H1 (cell line): Measurements from ENCODE around the gene DENND1A. TPM values are rescaled to one million over a fixed set of nuclear protein-coding genes. Genes with fewer than 3 reads are reported as not detected.

ENCODE experiments used
- CTCF ChIA-PET: fragments of 300-600 bp; sonication (Branson Sonifier 250); formaldehyde crosslinking; loops from one replicate; lab custom pipeline; 2021; ENCODE audit not compliant: partially characterized antibody; lab: Charles Lee
- POLR2A ChIA-PET: fragments of 300-600 bp; sonication (Branson Sonifier 250); formaldehyde crosslinking; loops from one replicate; lab custom pipeline; 2021; ENCODE audit warnings: inconsistent platforms; ENCODE audit not compliant: partially characterized antibody; lab: Charles Lee
- DNase-seq, 2 experiments: peaks; one replicate each; pipeline versions ENCODE4 v3.0.0 to v3.0.0-alpha.2; 2010 to 2022; ENCODE audit warnings: low spot score in 2 of 2, low read depth in 1 of 2, mixed read lengths in 1 of 2
- FAIRE-seq: peaks from 2 replicates; lab custom pipeline; 2011; peaks lifted over from hg19 to GRCh38; lab: Jason Lieb, UNC
- H2AFZ ChIP-seq: 2 replicates; pipeline ENCODE4 v1.8.1; 2012; ENCODE audit warnings: low read length, inconsistent platforms
- H2AK5ac ChIP-seq: 2 replicates; pipeline ENCODE4 v1.6.1; 2013; ENCODE audit warnings: low read depth, low read length
- H2BK120ac ChIP-seq: replicated peaks from 2 replicates; pipeline ENCODE3; 2013; ENCODE audit warnings: low read depth, low read length, inconsistent platforms
- H2BK12ac ChIP-seq: 2 replicates; pipeline ENCODE4 v1.6.1; 2013; ENCODE audit warnings: low read depth, low read length
- H2BK15ac ChIP-seq: 2 replicates; pipeline ENCODE4 v1.6.1; 2013; ENCODE audit warnings: low read length
- H2BK20ac ChIP-seq: 2 replicates; pipeline ENCODE4 v1.6.1; 2013; ENCODE audit warnings: low read length
- H2BK5ac ChIP-seq: 2 replicates; pipeline ENCODE4 v1.6.1; 2013; ENCODE audit warnings: low read depth, low read length
- H3K14ac ChIP-seq: 2 replicates; pipeline ENCODE4 v1.6.1; 2013; ENCODE audit warnings: inconsistent platforms; ENCODE audit not compliant: insufficient read length
- H3K18ac ChIP-seq: 2 replicates; pipeline ENCODE4 v1.6.1; 2013; ENCODE audit warnings: low read length; ENCODE audit errors: extremely low read depth
- H3K23ac ChIP-seq: 2 replicates; pipeline ENCODE4 v1.6.1; 2013; ENCODE audit warnings: inconsistent platforms; ENCODE audit not compliant: insufficient read length
- H3K23me2 ChIP-seq: 2 replicates; pipeline ENCODE4 v1.6.1; 2013; ENCODE audit warnings: low read depth, low read length
- H3K27ac ChIP-seq: 2 replicates; pipeline ENCODE4 v1.6.1; 2011; ENCODE audit warnings: low read depth, low read length, inconsistent platforms
- H3K27me3 ChIP-seq, 4 experiments: replicated peaks in 1 of 4; 1 replicate in 1 of 4; 2 replicates in 3 of 4; pipeline versions ENCODE4 v1.6.1 to v1.8.1; 2011 to 2013; ENCODE audit warnings: low read length in 3 of 4, mild to moderate bottlenecking in 3 of 4, inconsistent platforms in 2 of 4, mixed read lengths in 2 of 4, moderate library complexity in 1 of 4; ENCODE audit not compliant: control insufficient read depth in 3 of 4, insufficient read depth in 3 of 4; ENCODE audit errors: extremely low read depth in 1 of 4
- H3K36me3 ChIP-seq, 4 experiments: 2 replicates each; pipeline versions ENCODE4 v1.6.1 to v1.8.1; 2011 to 2013; ENCODE audit warnings: mild to moderate bottlenecking in 4 of 4, low read length in 3 of 4, moderate library complexity in 2 of 4, control low read depth in 1 of 4, inconsistent platforms in 1 of 4; ENCODE audit not compliant: insufficient read depth in 4 of 4, control insufficient read depth in 2 of 4
- H3K4ac ChIP-seq: replicated peaks from 2 replicates; pipeline ENCODE3; 2013; ENCODE audit warnings: low read length, low read depth, mixed read lengths, inconsistent platforms; ENCODE audit not compliant: insufficient read length
- H3K4me1 ChIP-seq, 4 experiments: replicated peaks in 1 of 4; 1 replicate in 1 of 4; 2 replicates in 3 of 4; pipeline versions ENCODE4 v1.6.1 to v1.8.1; 2011 to 2013; ENCODE audit warnings: low read length in 3 of 4, inconsistent platforms in 2 of 4, mixed read lengths in 1 of 4; ENCODE audit not compliant: insufficient read depth in 4 of 4, control insufficient read depth in 3 of 4
- H3K4me2 ChIP-seq, 2 experiments: 2 replicates each; pipeline versions ENCODE4 v1.6.1 to v1.8.1; 2011 to 2013; ENCODE audit warnings: low read depth in 2 of 2, low read length in 2 of 2, control low read depth in 1 of 2, inconsistent platforms in 1 of 2, mild to moderate bottlenecking in 1 of 2; ENCODE audit not compliant: insufficient read depth in 1 of 2
- H3K4me3 ChIP-seq, 4 experiments: fragments of 200-600, 300-600 bp in 1 of 4; sonication (generic), shearing (Covaris generic), sonication (Bioruptor Twin) in 1 of 4; 2 replicates each; pipeline versions ENCODE4 v1.5.1 to v1.8.1; 2011 to 2016; ENCODE audit warnings: low read length in 4 of 4, low read depth in 3 of 4, control low read depth in 2 of 4, inconsistent platforms in 2 of 4, mild to moderate bottlenecking in 2 of 4, mixed read lengths in 1 of 4, moderate library complexity in 1 of 4; ENCODE audit not compliant: insufficient read depth in 2 of 4; ENCODE audit errors: extremely low read depth in 1 of 4
- H3K56ac ChIP-seq: replicated peaks from 2 replicates; pipeline ENCODE3; 2013; ENCODE audit warnings: low read depth, mild to moderate bottlenecking, mixed read lengths, low read length, inconsistent platforms; ENCODE audit not compliant: insufficient read length
- H3K79me1 ChIP-seq: 2 replicates; pipeline ENCODE4 v1.6.1; 2013; ENCODE audit warnings: low read depth, low read length, control low read depth
- H3K79me2 ChIP-seq, 2 experiments: 2 replicates each; pipeline versions ENCODE4 v1.6.1 to v1.8.1; 2012 to 2013; ENCODE audit warnings: low read length in 2 of 2, mild to moderate bottlenecking in 2 of 2, inconsistent platforms in 1 of 2; ENCODE audit not compliant: insufficient read depth in 2 of 2, control insufficient read depth in 1 of 2
- H3K9ac ChIP-seq, 4 experiments: replicated peaks in 1 of 4; 1 replicate in 1 of 4; 2 replicates in 3 of 4; pipeline versions ENCODE4 v1.6.1 to v1.8.1; 2011 to 2013; ENCODE audit warnings: low read depth in 3 of 4, low read length in 3 of 4, control low read depth in 2 of 4, mild to moderate bottlenecking in 2 of 4, moderate library complexity in 2 of 4, inconsistent platforms in 1 of 4; ENCODE audit errors: extremely low read depth in 1 of 4
- H3K9me3 ChIP-seq, 2 experiments: 2 replicates each; pipeline versions ENCODE4 v1.6.1 to v1.8.1; 2012 to 2013; ENCODE audit warnings: mild to moderate bottlenecking in 2 of 2, moderate library complexity in 2 of 2, control low read depth in 1 of 2, inconsistent platforms in 1 of 2, low read depth in 1 of 2, low read length in 1 of 2, mixed read lengths in 1 of 2; ENCODE audit not compliant: insufficient read depth in 2 of 2
- H4K20me1 ChIP-seq, 2 experiments: replicated peaks in 1 of 2; 2 replicates each; pipeline versions ENCODE3 to v1.8.1; 2011 to 2013; ENCODE audit warnings: inconsistent platforms in 2 of 2, low read length in 2 of 2, mild to moderate bottlenecking in 1 of 2; ENCODE audit not compliant: insufficient read depth in 2 of 2, control insufficient read depth in 1 of 2
- H4K5ac ChIP-seq: 2 replicates; pipeline ENCODE4 v1.6.1; 2013; ENCODE audit warnings: low read length, low read depth, mixed read lengths, inconsistent platforms; ENCODE audit not compliant: insufficient read length
- H4K8ac ChIP-seq: 2 replicates; pipeline ENCODE4 v1.8.0; 2013; ENCODE audit warnings: mild to moderate bottlenecking, moderate library complexity, low read length, inconsistent platforms; ENCODE audit not compliant: insufficient read depth; ENCODE audit errors: extremely low read depth
- H4K91ac ChIP-seq: replicated peaks from 2 replicates; pipeline ENCODE3; 2013; ENCODE audit warnings: low read length, mixed read lengths, inconsistent platforms; ENCODE audit not compliant: insufficient read length
- GABPA ChIP-seq: IDR thresholded peaks from 2 replicates; pipeline ENCODE4 v1.6.1; 2011; ENCODE audit warnings: mild to moderate bottlenecking, low read length, moderate library complexity, borderline replicate concordance; ENCODE audit not compliant: insufficient read depth
- RNF2 ChIP-seq: fragments of 200-900, 300-1000 bp; sonication (generic); IDR thresholded peaks from 2 replicates; pipeline ENCODE4 v1.7.1; 2016; ENCODE audit warnings: borderline replicate concordance, low read depth, mild to moderate bottlenecking, antibody characterized with exemption, low read length; ENCODE audit not compliant: poor library complexity, severe bottlenecking; ENCODE audit errors: missing control alignments
- SIN3A ChIP-seq, 2 experiments: IDR thresholded peaks in 1 of 2; conservative IDR thresholded peaks in 1 of 2; 2 replicates each; pipeline ENCODE4 v1.6.1; 2011 to 2012; ENCODE audit warnings: low read length in 2 of 2, improper control_type of control experiment in 1 of 2, low read depth in 1 of 2, mild to moderate bottlenecking in 1 of 2
- SRF ChIP-seq: IDR thresholded peaks from 2 replicates; pipeline ENCODE4 v1.6.1; 2011; ENCODE audit warnings: mild to moderate bottlenecking, low read depth, low read length, moderate library complexity
- YY1 ChIP-seq: IDR thresholded peaks from 2 replicates; pipeline ENCODE4 v1.6.1; 2011; ENCODE audit warnings: low read depth, mild to moderate bottlenecking, low read length
- WGBS, 2 experiments: shearing (Covaris generic) in 1 of 2; methylation state at CpG; one replicate each; pipeline versions ENCODE4 v1.1.6 to v1.1.7; 2013 to 2015; ENCODE audit warnings: low lambda C conversion rate in 2 of 2, mixed read lengths in 2 of 2, inconsistent platforms in 1 of 2, low coverage in 1 of 2, missing lambda C conversion rate in 1 of 2; ENCODE audit not compliant: insufficient replicate concordance in 2 of 2, insufficient coverage in 1 of 2, insufficient read length in 1 of 2; ENCODE audit errors: extremely low coverage in 1 of 2, missing lambda C conversion rate in 1 of 2; 5-methylcytosine and 5-hydroxymethylcytosine counted together
- polyA plus RNA-seq, 7 experiments: library from polyadenylated mRNA; depleted of rRNA in 3 of 7; stranded (reverse) in 5 of 7; unstranded in 2 of 7; fragments of >200 nt in 5 of 7; fragments of 200-250 nt in 2 of 7; gene quantifications; 1 replicate in 5 of 7; 2 replicates in 1 of 7; 4 replicates in 1 of 7; pipeline versions ENCODE4 v1.2.1 to v1.2.3, GENCODE V29; 2011 to 2013; ENCODE audit warnings: missing spikeins in 2 of 7, mixed read lengths in 2 of 7
- total RNA-seq: library from RNA; stranded (reverse); fragmentation: NEBNext Ultra II Directional; extraction: Animal tissue kit (Norgen Biotek cat#: 25700); gene quantifications from 2 replicates; pipeline ENCODE4 v1.2.1, GENCODE V29; 2021
- TF ChIP-seq, protein P1 (sequence below): IDR thresholded peaks from 2 replicates; pipeline ENCODE4 v1.6.1; 2012; ENCODE audit warnings: inconsistent platforms

The DENND1A gene
- total and polyA plus RNA-seq, 2 of the 8 experiments (the other 6 are each of a cell fraction or from before 2014, with no cell fraction given): 24.1 to 26.4 TPM

DNA sequence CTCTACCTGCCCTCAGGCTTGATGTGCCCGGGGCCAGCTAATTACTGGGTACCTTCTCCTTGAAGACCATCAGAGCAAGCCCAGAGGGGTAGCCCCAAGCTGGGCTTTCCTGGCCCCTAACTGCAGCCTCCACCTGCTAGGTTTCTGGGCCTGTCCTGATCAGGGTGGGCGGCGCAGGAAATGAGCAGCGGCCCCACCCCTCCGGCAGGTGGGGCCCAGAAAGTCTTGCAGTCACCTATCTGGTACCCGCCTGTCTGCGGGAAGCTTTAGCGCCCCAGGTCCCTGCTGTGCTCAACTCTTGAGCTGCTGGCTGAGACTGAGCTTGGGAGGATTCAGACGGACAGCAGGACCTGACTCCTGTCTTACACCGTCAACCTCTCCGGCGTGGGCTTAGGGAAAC, 44.5 kb upstream of the DENND1A start:
- H4K5ac ChIP-seq: no peak overlapping the region
- no peak overlapping the region for H3K27ac ChIP-seq
- H3K23ac ChIP-seq: no peak overlapping the region
- ChIA-PET POLR2A (no interaction called here), CTCF (interaction anchor here (0.8 to 1.4 kb wide), 2 partner anchors 14 to 431 kb away, joined by 3 to 4 read pairs; no protein-coding TSS in a partner anchor)
- no peak overlapping the region for H4K8ac ChIP-seq
- no peak for DNase-seq
- no peak overlapping the region for H4K91ac ChIP-seq
- no peaks in the 10 kb centered on the region for H3K79me1 ChIP-seq
- H2BK20ac ChIP-seq: no peak overlapping the region
- no peak overlapping the region for H2BK120ac ChIP-seq
- peaks cover 0 to 21% of the 10 kb centered on the region in 2 experiments for H4K20me1 ChIP-seq
- H2AFZ ChIP-seq: no peak overlapping the region
- H3K4me2 ChIP-seq: no peak overlapping the region
- peaks cover 3 to 22% of the 10 kb centered on the region in 2 experiments; a peak in 2 of 4 replicates for H3K9me3 ChIP-seq
- no peak overlapping the region for H2BK12ac ChIP-seq
- FAIRE-seq: no peak
- H3K79me2 ChIP-seq: peaks cover 0 to 4% of the 10 kb centered on the region in 2 experiments; a peak in 2 of 4 replicates
- H3K56ac ChIP-seq: no peak overlapping the region
- H3K4ac ChIP-seq: no peak overlapping the region
- no peak overlapping the region for H3K18ac ChIP-seq
- no peak overlapping the region for H3K9ac ChIP-seq
- H3K4me1 ChIP-seq: no peaks in the 10 kb centered on the region
- H3K23me2 ChIP-seq: peaks cover 24% of the 10 kb centered on the region
- H3K27me3 ChIP-seq: peaks cover 0 to 2% (median 0%) of the 10 kb centered on the region in 4 experiments; a peak in 1 of 7 replicates
- H3K14ac ChIP-seq: no peak overlapping the region
- H2BK5ac ChIP-seq: no peak overlapping the region
- no peak overlapping the region for H2AK5ac ChIP-seq
- TF ChIP-seq, protein P1, sequence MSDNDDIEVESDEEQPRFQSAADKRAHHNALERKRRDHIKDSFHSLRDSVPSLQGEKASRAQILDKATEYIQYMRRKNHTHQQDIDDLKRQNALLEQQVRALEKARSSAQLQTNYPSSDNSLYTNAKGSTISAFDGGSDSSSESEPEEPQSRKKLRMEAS: no peak
- TF ChIP-seq SRF: no peak
- TF ChIP-seq RNF2: no peak
- no peak for TF ChIP-seq SIN3A (conservative IDR thresholded peaks at IDR 0.05 in 1 of 2, IDR thresholded peaks at IDR 0.05 in 1 of 2; ENCODE audit: low read depth in 1 of 2, low read length in 2 of 2)
- no peak for TF ChIP-seq YY1
- no peak for TF ChIP-seq GABPA
- 85% methylated on average over 12 of the region's 12 CpGs; no CpG with 5 or more reads in 1 of the 2 experiments for WGBS, 2 experiments
- no peak overlapping the region for H2BK15ac ChIP-seq
- H3K36me3 ChIP-seq: no peaks in the 10 kb centered on the region; a peak in 2 of 8 replicates
- no peak overlapping the region for H3K4me3 ChIP-seq
